Karpas-422 (cell line): ENCODE results near the gene ZNF581. TPM values are rescaled to one million over a fixed set of nuclear protein-coding genes. Genes with fewer than 3 reads are reported as not detected.

Experiments
- DNase-seq: peaks from one replicate; pipeline ENCODE4 v3.0.0-alpha.2; 2015
- H2AFZ ChIP-seq: fragments of 200-600 bp; sonication (generic); 2 replicates; pipeline ENCODE4 v1.6.1; 2014; ENCODE audit warnings: antibody characterized with exemption, low read length, mixed read lengths
- H3K27ac ChIP-seq: fragments of 200-600 bp; sonication (generic); 2 replicates; pipeline ENCODE4 v1.5.1; 2014; ENCODE audit warnings: mild to moderate bottlenecking, low read length, moderate library complexity
- H3K27me3 ChIP-seq: fragments of 200-600 bp; sonication (generic); 2 replicates; pipeline ENCODE4 v1.6.1; 2014; ENCODE audit warnings: low read length, mixed read lengths
- H3K36me3 ChIP-seq: fragments of 200-600 bp; sonication (generic); 2 replicates; pipeline ENCODE4 v1.6.1; 2014; ENCODE audit warnings: low read length, mixed read lengths; ENCODE audit not compliant: insufficient read depth
- H3K4me1 ChIP-seq: fragments of 200-600 bp; sonication (generic); 2 replicates; pipeline ENCODE4 v1.6.1; 2014; ENCODE audit warnings: mild to moderate bottlenecking, low read length, mixed read lengths
- H3K4me2 ChIP-seq: fragments of 200-600 bp; sonication (generic); 2 replicates; pipeline ENCODE4 v1.6.1; 2014; ENCODE audit warnings: low read length, low read depth, mild to moderate bottlenecking; ENCODE audit not compliant: poor library complexity, severe bottlenecking
- H3K4me3 ChIP-seq: fragments of 200-600 bp; sonication (generic); 2 replicates; pipeline ENCODE4 v1.5.1; 2014; ENCODE audit warnings: mild to moderate bottlenecking, antibody characterized with exemption, low read length, mixed read lengths
- H3K79me2 ChIP-seq: fragments of 200-600 bp; sonication (generic); 2 replicates; pipeline ENCODE4 v1.6.1; 2014; ENCODE audit warnings: mild to moderate bottlenecking, low read length, mixed read lengths
- H3K9ac ChIP-seq: fragments of 200-600 bp; sonication (generic); 2 replicates; pipeline ENCODE4 v1.6.0; 2014; ENCODE audit warnings: low read length
- H3K9me2 ChIP-seq: fragments of 200-600 bp; sonication (generic), shearing (Covaris generic); replicated peaks from 2 replicates; pipeline ENCODE4 v1.6.0; 2014; ENCODE audit warnings: mild to moderate bottlenecking, low read length, moderate library complexity; ENCODE audit not compliant: insufficient read depth
- H3K9me3 ChIP-seq: fragments of 300-700, 200-600 bp; sonication (generic); 2 replicates; pipeline ENCODE4 v1.6.1; 2014; ENCODE audit warnings: low read length, mixed read lengths
- H4K20me1 ChIP-seq: fragments of 200-600 bp; sonication (generic); 2 replicates; pipeline ENCODE4 v1.6.1; 2014; ENCODE audit warnings: mild to moderate bottlenecking, antibody characterized with exemption, low read length, low read depth; ENCODE audit not compliant: insufficient read depth
- total RNA-seq: library from RNA; depleted of rRNA; stranded (reverse); fragments of >200 nt; shearing (Covaris generic); gene quantifications from 2 replicates; pipeline ENCODE4 v1.2.3, GENCODE V29; 2014; ENCODE audit warnings: low replicate concordance

The ZNF581 gene
- total RNA-seq, 1 experiment from 2014 or later, result 119 TPM

DNA sequence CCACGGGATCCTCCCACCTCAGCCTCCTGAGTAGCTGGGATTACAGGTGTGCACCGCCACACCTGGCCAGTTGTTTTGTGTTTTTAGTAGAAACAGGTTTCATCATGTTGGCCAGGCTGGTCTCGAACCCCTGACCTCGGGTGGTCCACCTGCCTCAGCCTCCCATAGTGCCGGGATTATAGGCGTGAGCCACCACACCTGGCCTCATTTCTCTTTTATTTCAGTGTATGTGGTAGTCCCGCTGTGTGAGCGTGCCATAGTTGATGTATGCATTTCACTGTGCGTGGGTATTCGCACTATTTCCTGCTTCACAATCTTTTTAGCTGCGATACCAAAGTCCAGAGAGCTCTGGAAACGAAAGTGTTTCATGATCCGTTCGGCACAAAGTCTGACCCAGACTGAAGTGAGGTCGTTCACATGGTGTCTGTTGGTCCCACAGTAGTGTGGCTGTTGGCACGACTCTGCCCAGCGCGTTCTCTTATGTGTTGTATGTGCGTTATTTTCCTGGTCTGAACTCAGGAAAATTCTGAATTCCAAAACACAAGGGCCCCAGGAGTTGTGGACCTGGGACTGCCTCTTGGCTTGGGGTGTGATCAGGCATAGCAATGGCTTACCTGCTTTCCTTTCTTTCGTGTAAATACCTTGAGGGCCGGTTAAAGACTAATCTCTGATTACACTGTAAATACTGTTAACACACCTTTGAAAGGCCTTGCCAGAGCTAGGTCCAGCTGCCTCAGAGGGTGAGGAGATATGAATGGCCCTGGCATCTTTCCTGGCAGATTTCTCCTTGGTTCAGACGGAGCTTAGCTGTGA is 40.2 kb downstream of the ZNF581 start:
- peaks cover 88% of the 10 kb centered on the region for H3K79me2 ChIP-seq
- H3K27me3 ChIP-seq, result no peaks in the 10 kb centered on the region
- peaks cover 70% of the 10 kb centered on the region for H4K20me1 ChIP-seq
- no peak overlapping the region for H3K4me3 ChIP-seq
- H3K9ac ChIP-seq, result no peak overlapping the region
- no peak overlapping the region for H3K27ac ChIP-seq
- H3K9me2 ChIP-seq, result no peaks in the 10 kb centered on the region
- no peak overlapping the region for H3K4me2 ChIP-seq
- DNase-seq, result no peak
- H3K4me1 ChIP-seq, result peaks cover 5% of the 10 kb centered on the region
- H3K9me3 ChIP-seq, result no peaks in the 10 kb centered on the region
- H3K36me3 ChIP-seq, result peaks cover 38% of the 10 kb centered on the region
- no peak overlapping the region for H2AFZ ChIP-seq

DNA sequence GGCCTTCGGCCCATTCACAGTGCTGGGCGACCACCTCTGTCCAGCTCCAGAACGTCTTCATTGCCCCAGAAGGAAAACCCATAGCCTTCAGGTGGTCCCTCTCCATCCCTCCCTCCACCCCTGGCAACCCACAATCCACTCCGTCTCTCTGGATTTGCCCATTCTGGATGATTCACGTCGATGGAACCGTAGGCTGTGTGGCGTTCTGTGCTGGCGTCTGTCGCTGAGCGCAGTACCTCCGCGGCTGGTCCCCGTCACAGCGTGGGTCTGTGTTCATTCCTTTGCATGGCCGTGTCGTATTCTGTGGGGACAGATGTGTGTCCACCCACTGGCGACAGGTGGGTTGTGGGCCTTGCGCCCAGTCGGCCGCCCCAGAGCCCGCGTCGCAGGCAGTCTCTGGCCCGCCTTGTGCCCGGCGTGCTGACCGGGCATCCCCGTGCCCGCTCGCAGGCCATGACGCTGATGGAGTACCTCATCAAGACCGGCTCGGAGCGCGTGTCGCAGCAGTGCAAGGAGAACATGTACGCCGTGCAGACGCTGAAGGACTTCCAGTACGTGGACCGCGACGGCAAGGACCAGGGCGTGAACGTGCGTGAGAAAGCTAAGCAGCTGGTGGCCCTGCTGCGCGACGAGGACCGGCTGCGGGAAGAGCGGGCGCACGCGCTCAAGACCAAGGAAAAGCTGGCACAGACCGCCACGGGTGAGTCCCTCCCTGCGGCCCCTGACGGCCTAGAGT is 41.7 kb downstream of the ZNF581 start:
- no peaks in the 10 kb centered on the region for H3K27me3 ChIP-seq
- no peaks in the 10 kb centered on the region for H3K4me1 ChIP-seq
- H3K4me2 ChIP-seq, result no peak overlapping the region
- H3K9ac ChIP-seq, result no peak overlapping the region
- H3K9me2 ChIP-seq, result no peaks in the 10 kb centered on the region
- no peak for DNase-seq
- peaks cover 73% of the 10 kb centered on the region for H3K79me2 ChIP-seq
- no peak overlapping the region for H3K4me3 ChIP-seq
- peaks cover 29% of the 10 kb centered on the region for H3K36me3 ChIP-seq
- H3K27ac ChIP-seq, result no peak overlapping the region
- H2AFZ ChIP-seq, result no peak overlapping the region
- H4K20me1 ChIP-seq, result peaks cover 66% of the 10 kb centered on the region
- no peaks in the 10 kb centered on the region for H3K9me3 ChIP-seq

DNA sequence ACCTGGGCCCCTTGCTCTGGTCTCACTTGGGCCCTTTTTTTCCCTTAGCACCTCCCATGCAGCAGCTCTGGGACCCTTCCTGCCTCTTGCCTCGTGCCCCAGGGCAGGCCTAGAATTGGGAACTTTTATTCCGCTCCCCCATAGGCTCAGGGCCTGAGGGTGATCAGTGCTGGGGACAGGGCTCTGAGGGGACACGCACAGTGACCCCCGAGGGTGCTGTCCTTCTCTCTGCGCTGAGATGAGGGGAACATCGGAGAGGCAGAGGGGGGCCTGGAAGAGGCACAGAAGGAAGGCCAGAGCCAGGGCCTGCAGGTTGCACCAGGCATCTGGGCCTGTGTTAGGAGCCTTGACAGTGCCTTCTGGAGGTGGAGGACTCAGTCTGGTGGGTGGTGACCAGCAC is 42.3 kb downstream of the ZNF581 start:
- Histone ChIP-seq H3K9ac (no peak overlapping the region), H2AFZ (no peak overlapping the region), H3K4me1 (no peaks in the 10 kb centered on the region), H3K27ac (no peak overlapping the region), H3K4me3 (no peak overlapping the region), H3K36me3 (peaks cover 29% of the 10 kb centered on the region), H3K9me2 (no peaks in the 10 kb centered on the region), H4K20me1 (peaks cover 65% of the 10 kb centered on the region), H3K4me2 (no peak overlapping the region), H3K27me3 (no peaks in the 10 kb centered on the region), H3K9me3 (no peaks in the 10 kb centered on the region), H3K79me2 (peaks cover 67% of the 10 kb centered on the region)
- no peak for DNase-seq

DNA sequence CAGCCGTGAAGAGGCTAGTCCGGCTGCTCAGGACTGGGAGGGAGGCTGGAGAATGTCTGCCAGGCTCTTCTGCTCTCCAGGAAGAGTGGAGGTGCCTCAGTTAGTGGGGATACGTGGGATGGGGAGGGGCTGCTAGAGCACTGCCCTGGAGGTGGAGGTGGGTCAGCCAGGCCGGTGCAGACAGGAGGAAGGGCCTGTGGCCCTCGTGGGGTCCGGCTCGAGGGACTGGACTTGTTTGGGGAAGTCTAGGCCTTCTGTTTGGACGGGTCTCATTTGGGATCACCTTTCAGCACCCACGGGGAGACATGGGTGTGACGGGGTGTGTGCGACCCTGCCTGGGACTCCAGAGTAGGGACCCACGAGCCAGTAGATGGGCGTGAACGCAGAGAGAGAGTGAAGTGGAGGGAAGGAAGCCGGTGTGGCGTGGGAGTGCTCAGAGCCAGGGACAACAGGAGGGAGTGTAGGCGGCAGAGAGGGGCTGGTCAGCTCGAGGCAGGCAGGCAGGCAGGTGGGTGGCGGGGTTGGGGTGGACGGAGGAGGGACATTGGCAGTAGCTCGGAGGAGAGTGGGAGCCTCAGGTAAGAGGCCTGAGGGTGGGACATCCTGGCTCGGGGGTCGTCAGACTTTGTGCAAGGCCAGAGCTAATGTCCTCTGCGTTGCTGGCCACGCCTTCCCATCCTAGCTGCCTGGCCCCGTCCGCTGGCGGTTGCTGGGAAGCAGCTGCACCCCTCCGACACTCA is 43.0 kb downstream of the ZNF581 start:
- H2AFZ ChIP-seq, result no peak overlapping the region
- no peaks in the 10 kb centered on the region for H3K27me3 ChIP-seq
- no peak overlapping the region for H3K4me2 ChIP-seq
- no peak for DNase-seq
- H3K27ac ChIP-seq, result no peak overlapping the region
- no peaks in the 10 kb centered on the region for H3K9me3 ChIP-seq
- H3K4me3 ChIP-seq, result no peak overlapping the region
- H3K9me2 ChIP-seq, result no peaks in the 10 kb centered on the region
- H3K4me1 ChIP-seq, result no peaks in the 10 kb centered on the region
- no peak overlapping the region for H3K9ac ChIP-seq
- H3K79me2 ChIP-seq, result peaks cover 60% of the 10 kb centered on the region
- peaks cover 25% of the 10 kb centered on the region for H3K36me3 ChIP-seq
- peaks cover 58% of the 10 kb centered on the region for H4K20me1 ChIP-seq

DNA sequence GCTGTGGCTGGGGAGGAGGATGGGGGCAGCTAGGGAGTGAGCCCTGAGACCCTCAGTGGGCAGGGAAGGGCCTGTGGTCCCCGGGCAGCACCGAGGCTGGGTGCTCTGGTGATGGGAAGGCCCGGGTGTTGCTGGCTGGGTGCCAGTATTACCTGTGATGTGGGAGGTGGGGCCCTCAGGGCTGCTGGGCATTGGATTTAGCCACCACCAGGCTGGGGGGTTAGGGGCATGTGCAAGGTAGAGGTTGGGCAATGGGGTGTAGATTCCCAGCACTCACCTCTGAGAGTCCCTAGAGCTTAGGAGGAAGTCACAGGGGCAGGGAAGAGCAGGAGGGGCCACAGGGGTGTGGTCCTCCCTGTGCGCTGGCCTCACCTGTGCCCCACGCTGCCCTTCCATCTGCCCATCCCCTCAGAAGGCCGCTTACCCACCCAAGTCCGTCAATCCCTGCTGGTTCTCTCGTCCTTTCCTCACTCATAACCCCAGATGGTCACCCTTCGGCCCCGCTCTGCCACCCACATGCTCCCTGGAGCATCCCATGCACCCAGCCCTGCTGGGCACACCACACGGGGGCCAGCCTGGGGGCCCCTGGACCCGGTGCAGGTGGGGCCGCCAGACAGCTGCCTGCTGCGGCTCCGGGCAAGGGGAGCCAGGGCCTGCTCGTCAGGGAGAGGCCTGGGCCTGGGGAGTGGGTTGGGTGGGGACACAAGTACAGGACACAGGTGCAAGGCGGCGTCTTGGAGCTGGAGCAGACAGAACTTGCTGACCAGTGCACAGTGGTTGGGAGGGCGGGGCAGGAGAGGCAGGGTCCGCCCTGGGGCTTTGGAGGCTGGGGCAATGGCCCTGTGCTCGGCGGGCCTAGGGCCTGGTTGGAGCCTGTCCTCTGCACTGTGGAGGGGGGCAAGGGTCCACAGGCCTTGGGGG is 44.1 kb downstream of the ZNF581 start:
- peaks cover 59% of the 10 kb centered on the region for H4K20me1 ChIP-seq
- H2AFZ ChIP-seq, result no peak overlapping the region
- peaks cover 51% of the 10 kb centered on the region for H3K79me2 ChIP-seq
- no peak for DNase-seq
- no peak overlapping the region for H3K27ac ChIP-seq
- H3K4me2 ChIP-seq, result no peak overlapping the region
- H3K9me2 ChIP-seq, result no peaks in the 10 kb centered on the region
- peaks cover 21% of the 10 kb centered on the region for H3K36me3 ChIP-seq
- no peaks in the 10 kb centered on the region for H3K27me3 ChIP-seq
- no peak overlapping the region for H3K4me3 ChIP-seq
- H3K4me1 ChIP-seq, result no peaks in the 10 kb centered on the region
- H3K9me3 ChIP-seq, result no peaks in the 10 kb centered on the region
- H3K9ac ChIP-seq, result no peak overlapping the region

DNA sequence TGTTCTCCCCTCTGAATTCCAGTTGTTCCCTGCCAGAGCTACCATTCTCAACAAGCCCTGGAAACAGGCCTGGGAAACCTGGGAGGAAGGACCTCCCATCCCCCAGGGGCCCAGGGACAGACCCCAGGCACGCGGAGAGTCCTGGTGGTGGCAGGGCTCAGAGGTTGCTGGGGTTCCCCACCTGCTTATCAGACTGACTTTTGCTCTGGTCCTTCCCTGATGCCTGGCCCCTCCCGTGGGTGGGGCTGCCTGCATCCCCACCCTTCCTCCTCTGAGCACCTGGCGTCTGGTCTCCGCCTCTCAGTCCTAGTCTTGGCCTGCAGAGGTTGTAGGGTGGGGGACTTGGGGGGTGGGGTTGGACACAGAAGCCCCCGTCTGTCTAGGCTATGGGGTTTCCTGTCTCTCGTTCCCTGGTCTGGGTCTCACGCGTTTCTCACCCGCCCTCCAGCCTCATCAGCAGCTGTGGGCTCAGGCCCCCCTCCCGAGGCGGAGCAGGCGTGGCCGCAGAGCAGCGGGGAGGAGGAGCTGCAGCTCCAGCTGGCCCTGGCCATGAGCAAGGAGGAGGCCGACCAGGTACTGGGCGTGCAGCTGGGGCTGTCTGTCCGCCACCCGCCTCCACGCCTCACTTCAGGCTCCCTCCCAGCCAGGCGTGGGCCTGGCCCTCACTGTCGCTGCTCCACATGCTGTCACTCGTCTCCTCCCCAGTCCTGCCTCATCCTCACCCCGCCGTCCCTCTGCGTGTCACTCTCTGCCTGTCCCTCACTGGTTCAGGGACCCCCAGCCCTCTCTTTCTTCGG is 45.2 kb downstream of the ZNF581 start:
- H3K9me3 ChIP-seq, result no peaks in the 10 kb centered on the region
- H3K79me2 ChIP-seq, result peaks cover 45% of the 10 kb centered on the region
- H3K4me1 ChIP-seq, result no peaks in the 10 kb centered on the region
- H3K9me2 ChIP-seq, result no peaks in the 10 kb centered on the region
- no peak for DNase-seq
- no peak overlapping the region for H3K4me3 ChIP-seq
- H3K27ac ChIP-seq, result no peak overlapping the region
- H3K4me2 ChIP-seq, result no peak overlapping the region
- peaks cover 61% of the 10 kb centered on the region for H4K20me1 ChIP-seq
- no peak overlapping the region for H2AFZ ChIP-seq
- H3K36me3 ChIP-seq, result peaks cover 22% of the 10 kb centered on the region
- no peak overlapping the region for H3K9ac ChIP-seq
- H3K27me3 ChIP-seq, result no peaks in the 10 kb centered on the region

DNA sequence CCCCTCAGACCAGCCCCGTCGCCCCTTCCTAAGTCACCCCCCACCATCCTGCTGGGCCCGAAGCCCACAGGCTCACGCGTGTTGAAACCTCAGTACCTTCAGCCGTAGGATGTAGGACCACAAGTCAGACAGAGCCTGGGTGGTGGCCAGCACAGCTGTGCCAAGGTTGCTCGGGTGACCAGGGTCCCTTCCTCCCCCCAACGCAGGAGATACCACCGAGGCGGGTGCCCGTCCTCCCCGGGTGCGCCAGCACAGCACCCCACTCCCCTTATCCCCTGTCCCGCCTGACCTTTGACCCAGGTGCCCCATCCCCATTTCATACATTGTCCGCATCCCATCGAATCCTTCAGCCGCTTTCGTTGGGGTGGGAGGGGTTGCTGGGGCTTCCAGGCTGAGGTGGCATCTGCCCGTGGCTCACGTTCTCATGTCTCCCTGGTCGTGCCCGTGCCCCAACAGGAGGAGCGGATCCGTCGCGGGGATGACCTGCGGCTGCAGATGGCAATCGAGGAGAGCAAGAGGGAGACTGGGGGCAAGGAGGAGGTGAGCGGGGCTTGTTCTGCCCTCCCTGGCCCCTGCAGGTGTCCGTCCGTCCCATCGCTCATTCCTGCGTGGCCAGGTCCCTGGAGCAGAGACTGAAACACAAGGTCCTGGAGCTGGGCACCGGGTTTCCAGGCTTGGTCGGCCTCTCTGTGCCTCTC is 46.1 kb downstream of the ZNF581 start:
- no peak for DNase-seq
- H3K79me2 ChIP-seq, result peaks cover 35% of the 10 kb centered on the region
- H3K4me1 ChIP-seq, result no peaks in the 10 kb centered on the region
- H3K36me3 ChIP-seq, result peaks cover 22% of the 10 kb centered on the region
- no peaks in the 10 kb centered on the region for H3K9me2 ChIP-seq
- H3K4me2 ChIP-seq, result no peak overlapping the region
- H3K9ac ChIP-seq, result no peak overlapping the region
- H4K20me1 ChIP-seq, result peaks cover 55% of the 10 kb centered on the region
- H3K4me3 ChIP-seq, result no peak overlapping the region
- H2AFZ ChIP-seq, result no peak overlapping the region
- H3K9me3 ChIP-seq, result no peaks in the 10 kb centered on the region
- H3K27me3 ChIP-seq, result no peaks in the 10 kb centered on the region
- no peak overlapping the region for H3K27ac ChIP-seq
